ENCODE measurements around the gene KRT78.
"Not testable (repeated sequence)": the region's sequence is repeated elsewhere in the genome, so short reads cannot be mapped to it uniquely, and the experiment has no call there.

The KRT78 gene, protein sequence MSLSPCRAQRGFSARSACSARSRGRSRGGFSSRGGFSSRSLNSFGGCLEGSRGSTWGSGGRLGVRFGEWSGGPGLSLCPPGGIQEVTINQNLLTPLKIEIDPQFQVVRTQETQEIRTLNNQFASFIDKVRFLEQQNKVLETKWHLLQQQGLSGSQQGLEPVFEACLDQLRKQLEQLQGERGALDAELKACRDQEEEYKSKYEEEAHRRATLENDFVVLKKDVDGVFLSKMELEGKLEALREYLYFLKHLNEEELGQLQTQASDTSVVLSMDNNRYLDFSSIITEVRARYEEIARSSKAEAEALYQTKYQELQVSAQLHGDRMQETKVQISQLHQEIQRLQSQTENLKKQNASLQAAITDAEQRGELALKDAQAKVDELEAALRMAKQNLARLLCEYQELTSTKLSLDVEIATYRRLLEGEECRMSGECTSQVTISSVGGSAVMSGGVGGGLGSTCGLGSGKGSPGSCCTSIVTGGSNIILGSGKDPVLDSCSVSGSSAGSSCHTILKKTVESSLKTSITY

DNA sequence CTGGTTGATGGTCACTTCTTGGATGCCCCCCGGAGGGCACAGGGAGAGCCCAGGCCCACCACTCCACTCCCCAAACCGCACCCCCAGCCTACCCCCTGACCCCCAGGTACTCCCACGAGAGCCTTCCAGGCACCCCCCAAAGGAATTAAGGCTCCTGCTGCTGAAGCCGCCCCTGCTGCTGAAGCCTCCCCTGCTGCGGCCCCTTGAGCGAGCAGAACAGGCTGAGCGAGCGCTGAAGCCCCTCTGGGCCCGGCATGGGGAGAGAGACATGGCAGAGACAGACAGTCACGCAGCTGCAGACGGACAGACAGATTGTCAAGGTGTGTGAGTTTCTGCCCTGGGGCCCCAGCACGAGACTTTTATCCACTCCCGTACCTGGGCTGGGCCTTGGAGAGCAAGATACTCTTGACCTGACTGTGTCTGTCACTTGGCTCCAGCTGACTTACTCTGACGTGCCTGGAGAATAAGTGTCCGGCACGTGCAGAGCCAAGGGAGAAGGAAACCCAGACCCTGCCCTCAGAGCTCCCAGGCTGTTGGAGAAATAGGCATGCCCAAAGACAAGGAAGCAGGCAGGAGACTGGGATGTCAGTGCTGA, at the start of gene KRT78:
Gene KRT78 (minus strand): TSS at position 334 of the 595 bp plus-strand sequence. CDS start 64 bp downstream, at position 270.
- DNase-seq (ENCODE audit: low spot score): no peak

DNA sequence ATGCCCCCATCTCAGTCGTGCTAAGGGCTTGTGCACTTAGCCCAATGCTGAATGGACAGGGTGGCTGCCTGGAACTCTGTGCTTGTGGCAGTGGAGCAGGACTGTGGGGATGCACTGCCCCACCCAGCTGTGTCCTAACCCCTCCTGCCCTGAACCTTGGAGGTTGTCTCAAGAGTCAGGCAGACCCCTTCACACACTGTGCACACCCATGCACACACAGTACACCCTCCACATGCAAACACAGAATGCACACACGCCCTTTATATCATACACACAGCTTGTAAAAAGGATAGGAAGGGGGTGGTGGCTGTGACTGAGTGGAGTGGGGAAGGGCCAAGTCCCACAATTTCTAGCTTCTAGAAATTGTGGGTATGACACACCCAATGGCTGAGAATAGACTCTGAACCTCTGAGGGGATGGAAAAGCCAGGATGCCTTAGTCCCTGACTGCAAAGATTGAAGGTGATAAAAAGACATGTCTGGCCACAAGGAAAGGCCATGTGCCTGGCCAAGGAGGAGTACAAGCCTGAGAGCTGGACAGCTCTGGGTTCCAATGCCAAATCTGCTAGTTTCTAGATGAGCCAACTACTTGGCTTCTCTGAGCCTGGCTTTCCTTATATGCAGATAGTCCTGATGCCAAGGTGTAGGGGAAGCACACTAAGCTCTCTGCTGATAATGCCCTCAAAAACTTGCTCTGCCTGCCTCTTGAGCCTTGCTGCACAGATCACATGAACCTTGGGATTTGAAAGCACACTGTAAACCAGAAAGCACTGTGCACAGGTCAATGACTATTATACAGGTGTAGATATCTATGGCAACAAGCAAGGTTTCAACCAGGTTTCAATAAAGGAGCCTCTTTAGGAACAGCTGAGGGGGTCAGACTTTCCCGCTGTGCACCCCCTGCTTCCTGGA, 47.7 kb upstream of the KRT78 start:
- no peak for DNase-seq (ENCODE audit: low spot score)

DNA sequence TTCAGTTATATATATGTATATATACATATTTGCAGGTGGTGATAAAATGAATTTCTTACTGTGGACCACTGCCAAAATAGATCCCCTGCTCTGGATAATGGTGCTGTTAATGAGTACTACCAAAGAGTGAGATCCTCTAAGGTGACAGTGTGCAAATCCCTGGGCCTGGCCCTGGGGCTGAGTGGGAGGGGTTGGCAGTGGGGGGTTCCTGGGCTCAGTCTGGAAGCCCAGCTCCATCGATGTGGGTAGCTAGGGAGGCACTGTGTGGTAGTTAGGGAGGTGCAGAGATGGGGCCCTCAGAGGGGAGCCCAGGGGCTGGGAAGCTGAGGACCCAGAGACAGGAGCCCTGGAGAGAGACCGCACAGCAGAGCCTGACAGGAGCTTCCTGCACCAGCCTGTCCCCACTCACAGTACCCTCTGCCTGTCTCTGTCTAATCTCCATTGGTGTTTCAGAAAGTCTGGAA, 47.0 kb upstream of the KRT78 start:
- DNase-seq (ENCODE audit: low spot score): no peak

DNA sequence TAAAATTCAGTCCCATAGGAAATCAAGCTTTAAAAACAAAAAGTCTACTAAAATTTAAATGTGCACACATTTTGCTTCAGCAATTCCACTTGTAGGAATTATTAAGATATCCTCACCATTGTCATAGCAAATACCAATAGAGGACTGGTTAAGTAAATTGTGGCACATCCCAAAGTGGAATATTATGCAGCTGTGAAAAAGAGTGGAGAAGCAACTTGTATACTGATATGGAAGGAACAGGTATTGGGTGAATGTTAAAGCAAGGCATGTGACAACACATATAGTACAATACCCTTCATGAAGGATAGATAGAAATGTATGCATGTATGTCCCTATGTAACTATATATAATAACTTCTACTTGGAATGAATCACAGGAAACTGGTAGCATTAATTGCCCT, 44.2 kb upstream of the KRT78 start:
- no peak for DNase-seq (ENCODE audit: low spot score)

DNA sequence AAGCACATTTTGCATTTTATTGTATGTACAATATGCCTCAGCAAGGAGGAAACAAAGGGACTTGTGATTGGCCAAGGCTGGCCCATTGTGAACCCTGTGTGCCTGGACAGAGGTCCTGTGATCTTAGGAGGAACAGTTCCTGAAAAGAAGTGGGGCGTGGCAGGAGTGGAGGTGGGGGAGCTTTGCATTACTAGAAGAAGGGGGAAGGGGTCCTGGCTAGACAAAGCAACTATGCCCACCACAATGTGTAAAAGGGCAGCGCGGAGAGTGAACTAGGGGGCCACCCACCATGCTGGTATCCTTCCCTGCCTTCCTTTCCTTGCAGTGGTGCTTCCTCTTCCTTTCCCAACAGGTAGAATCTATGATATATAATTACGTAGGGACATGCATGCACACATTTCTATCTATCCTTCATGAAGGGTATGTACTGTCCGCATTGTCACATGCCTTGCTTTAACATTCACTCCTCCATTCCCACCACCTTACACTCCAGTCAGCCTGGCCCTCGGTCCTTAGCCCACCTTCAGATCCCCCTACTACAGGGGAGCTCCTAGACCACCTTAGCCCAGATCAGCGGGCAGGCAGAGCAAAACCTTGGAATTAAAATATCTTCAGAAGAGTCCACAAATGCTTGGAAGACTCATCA, 43.5 kb upstream of the KRT78 start:
- DNase-seq (ENCODE audit: low spot score): no peak

DNA sequence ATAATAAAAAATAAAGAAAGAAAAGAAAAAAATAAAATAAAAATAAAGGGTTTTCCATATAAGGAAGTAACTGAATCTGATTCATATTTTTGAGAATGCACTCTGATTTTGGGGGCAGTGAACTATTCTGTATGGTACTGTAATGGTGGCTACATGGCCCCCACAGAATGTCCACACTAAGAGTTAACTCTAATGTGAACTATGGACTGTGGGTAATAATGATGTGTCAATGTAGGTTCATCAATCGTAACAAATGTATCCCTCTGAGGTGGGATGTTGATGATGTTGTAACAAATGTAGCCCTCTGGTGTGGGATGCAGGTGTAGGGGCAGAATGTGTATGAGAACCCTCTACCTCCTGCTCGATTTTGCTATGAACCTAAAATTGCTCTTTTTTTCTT, 42.2 kb upstream of the KRT78 start:
- no peak for DNase-seq (ENCODE audit: low spot score)

DNA sequence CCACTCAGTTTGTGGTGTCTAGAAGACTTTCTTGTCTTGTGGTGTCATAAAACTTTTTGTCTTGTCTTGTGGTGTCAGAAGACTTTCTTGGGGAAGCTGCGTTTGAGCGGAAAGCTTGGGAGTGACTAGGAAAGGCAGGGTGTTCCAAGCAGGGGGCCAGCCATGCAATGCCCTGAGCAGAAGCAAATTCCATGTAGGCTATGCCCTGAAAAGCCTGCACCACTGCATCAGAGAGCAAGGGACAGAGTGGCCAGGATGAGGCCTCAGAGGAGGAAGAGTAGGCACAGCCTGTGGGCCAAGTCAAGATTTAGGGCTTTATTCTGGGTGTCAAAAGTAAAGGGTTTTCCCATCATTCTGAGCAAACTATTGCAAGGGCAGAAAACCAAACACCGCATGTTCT, 41.6 kb upstream of the KRT78 start:
- no peak for DNase-seq (ENCODE audit: low spot score)

DNA sequence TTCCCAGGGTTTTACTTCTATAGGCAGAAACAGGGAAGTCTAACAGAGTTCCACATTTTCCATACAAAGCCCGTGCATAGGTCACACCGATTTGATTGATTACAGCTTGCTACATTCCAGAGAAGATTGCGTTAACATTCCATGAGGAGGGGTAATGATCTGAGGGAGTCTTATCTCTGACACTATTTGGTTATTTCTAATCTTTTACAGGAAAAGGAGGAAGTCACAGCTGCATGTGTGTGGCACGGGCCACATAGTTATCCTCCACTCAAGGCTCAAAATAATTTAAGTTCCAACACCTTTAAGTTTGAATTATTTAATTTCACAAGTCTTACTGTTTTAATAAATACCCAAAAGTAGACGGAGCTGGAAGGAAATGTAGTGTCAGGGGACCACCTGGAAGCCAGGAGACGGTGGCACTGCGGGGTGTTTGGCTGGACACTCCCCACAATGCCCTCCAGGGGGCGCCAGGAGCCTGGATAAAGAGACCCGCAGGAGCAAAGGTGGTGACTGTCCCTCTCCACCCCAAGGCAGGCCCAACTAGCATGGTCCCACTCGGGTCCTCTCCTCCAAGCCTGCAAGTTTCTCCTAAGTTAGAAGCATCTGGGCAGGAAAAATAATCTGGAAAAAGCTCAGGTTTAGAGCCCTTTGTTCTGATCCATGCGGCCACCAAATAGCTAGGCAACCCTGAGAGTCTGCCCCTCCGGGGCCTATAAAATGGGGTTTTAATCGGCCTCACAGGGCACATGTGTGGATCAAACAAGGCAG, 35.9 kb upstream of the KRT78 start:
- peak; percentile 85 for DNase-seq (ENCODE audit: low spot score)

DNA sequence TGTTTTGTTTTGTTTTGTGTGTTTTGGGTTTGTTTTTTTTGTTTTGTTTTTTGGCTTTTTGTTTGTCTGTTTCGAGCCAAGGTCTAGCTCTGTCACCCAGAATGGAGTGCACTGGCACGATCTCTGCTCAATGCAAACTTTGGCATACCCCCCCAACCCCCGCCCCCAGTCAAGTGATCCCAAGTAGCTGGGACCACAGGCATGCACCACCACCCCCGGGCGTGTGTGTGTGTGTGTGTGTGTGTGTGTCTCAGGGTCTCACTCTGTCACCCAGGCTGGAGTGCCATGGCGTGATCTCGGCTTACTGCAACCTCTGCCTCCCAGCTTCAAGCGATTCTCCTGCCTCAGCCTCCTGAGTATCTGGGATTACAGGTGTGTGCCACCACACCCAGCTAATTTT, 31.7 kb upstream of the KRT78 start:
- DNase-seq (ENCODE audit: low spot score): not testable (repeated sequence)

DNA sequence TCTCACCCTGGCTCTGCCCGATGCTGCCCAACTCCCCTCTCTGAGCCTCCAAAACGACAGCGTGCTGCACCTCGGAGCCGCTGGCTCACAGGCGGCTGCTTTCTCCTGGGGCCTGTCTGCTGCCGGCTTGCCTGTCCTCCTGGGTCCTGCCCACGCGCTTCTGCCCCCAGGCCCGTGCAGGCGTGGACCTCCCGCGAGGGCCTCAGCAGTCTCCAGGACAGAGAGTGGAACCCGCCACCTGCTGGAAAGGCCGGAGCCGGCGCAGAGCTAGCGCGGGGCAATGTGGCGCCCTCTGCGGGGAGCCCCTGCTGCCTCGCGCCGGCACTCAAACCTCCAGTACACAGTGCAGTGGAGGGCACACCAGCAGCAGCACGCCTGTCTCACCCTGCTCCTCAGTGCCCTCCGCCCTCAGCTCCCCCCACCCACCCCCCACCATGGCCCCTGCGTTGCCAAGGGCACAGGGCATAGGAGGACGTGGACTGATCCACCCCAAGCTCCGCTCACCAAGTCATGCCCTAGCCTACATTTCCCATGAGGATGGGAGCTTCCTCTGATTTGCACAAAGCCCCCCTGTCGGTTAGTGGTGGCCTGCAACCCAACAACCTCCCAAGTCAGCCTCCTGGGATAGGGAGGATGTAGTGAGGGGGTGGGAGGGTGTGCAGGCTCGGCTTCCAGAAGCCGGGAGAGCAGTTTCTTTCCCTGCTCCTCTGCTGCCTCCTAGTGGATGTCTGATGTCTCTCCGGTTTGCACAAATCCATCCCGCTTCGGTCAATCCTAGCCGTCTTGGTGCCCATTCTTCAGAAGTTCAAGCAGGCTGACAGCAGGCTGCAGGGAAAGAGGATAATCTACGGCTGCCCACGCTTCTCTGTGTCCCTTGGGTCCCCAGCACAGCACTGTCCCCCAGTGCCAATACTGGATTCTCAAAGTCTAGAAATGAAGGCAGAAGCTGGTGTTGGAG, 30.9 kb upstream of the KRT78 start:
- DNase-seq (ENCODE audit: low spot score): peak; percentile 93

DNA sequence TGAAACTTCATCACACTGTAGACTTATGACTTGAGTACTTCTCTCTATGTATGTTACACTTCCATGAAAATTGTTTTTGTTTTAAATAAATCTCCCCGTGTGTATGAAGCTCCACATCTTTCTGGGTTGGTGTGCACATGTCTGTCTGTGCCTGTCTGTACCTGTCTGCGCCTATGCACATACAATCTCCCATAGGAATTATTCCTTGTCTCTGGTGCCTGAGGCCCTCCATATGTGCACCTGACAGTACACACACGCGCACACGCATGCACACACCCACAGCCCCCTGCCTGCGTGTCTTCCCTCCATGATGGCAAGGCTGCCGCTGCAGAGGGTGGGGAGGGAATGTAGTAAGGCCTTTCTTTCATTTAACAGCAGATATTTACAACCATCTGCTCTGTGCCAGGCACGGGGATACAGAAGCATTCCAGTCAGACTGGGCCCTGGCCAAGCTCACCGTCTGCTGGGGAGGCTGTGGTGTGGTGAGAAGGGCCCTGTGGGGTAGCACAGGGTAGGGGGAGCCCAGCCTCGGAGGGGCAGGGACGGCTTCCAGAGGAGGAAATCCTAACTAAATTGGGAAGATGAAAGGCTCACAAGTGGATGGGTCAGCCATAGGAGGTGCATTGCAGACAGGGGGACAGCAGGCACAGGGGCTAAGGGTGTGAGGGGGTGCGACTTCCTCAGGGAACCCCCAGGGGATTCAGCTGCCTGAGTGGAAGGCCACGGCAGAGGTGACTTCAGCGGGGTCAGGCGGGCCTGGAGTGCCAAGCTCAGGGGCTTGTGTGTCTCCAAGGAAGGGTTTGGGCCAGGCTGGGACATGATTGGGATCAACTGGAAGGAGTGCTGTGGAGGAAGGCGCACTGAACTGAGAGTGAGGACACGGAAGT, 30.0 kb upstream of the KRT78 start:
- DNase-seq (ENCODE audit: low spot score): no peak

DNA sequence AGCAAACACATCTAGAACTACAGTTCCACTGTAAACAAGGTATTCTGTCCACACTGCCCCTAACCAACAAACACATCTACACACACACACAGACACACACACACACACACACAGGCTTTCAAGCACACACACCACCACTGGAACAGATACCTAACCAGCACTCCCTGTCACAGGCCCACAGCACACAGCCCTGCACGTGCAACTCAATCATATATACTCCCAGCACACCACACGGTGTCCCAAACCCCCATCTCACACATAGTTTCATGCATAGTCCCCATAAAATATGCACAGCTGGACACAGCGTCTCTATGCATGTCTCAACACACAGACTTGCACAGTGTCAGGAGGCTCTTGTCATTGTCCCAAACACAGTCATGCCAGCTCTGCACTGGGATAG, 28.4 kb upstream of the KRT78 start:
- no peak for DNase-seq (ENCODE audit: low spot score)

DNA sequence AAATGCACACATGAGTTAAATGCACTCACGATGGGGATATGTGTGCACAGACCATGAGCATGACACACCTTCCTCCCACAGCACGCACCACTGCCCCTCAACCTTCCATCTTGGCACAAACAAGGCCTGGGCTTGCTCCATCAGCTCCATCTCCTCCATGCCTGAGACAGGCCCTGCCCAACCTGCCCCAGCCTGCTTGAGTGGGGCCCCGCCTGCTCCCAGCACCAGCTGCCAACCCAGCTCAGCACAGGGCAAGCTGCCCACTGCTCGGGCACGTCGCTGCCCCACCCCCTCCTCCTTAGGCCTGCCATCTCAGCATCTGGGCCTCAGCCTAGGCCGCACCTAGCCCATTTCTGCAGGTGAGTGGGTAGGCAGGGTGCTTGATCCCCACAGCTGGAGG, 27.6 kb upstream of the KRT78 start:
- no peak for DNase-seq (ENCODE audit: low spot score)

DNA sequence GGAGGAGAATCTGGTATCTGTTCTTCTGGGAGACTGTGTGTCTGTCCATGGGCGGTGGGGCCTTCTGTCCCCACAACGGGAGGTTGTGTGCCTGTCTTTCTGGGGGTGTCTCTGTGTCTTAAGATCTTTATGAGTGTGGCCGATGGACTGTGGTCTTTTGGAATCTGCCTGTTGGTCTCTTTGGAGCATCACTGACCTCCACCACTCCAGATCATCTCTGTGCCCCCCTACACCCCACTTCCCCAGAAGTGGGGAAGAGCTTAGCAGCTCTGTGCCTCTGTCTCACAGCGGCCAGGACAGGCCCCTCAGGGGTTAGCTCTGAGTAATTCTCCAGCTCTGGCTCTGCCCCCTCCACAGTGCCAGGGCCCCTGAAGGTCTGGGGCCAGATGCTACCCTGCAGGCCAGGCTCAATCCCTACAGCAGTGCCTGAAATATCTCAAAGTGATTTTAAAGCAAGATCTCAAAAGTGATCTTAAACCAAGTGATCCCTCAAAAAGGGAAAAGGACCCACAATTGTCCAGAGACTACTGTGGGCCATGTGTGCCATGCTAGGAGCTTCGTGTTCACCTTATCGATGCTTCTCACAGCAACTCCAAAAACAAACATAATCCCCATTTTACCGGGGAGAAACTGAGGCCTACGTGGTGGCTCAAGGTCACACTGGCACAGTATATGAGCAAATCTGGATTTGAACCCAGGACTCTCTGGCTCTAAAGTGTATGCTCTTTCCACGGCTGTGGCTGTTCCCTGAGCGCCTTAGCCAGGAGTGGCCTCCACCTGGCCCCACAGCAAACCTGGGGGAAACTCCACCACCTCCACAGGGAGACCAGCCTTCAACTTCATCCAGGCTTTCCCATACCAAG, 26.0 kb upstream of the KRT78 start:
- no peak for DNase-seq (ENCODE audit: low spot score)

DNA sequence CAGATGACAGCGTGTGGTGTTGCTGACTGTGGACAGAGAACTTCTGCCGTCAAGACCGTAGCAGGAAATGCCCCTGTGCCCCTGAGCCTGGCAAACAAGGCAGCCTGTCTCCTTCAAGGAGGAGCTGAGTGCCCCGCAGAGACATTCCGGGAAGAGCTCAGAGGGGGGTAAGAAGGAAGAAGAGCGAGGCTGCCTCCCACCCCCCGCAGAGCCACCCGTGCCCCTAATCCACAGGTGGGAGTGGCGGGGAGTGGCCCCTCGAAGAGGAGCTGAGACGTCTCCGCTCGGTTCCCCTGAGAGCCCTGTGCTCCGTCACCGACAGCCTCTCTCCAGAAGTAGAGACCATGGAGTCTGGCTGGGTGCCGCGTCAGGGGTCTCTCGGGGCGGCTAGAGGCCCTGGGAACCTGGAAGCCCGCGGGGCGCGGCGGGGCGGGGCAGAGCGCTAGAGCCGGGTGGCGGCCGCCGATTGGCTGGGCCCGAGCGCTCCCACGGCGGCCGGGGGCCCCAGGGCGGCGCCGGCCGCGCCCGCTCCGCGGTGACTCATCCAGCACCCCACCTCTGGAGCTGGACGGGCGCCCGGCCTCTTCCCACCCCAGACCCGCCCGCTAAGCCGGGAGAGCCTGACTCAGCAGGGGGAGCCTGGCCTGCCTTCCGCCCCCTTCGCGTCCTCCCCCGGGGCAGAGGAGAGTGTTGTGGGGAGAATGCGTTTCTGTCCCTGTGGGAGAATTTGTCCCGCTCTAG, 25.2 kb upstream of the KRT78 start:
- peak; percentile 99 for DNase-seq (ENCODE audit: low spot score)

DNA sequence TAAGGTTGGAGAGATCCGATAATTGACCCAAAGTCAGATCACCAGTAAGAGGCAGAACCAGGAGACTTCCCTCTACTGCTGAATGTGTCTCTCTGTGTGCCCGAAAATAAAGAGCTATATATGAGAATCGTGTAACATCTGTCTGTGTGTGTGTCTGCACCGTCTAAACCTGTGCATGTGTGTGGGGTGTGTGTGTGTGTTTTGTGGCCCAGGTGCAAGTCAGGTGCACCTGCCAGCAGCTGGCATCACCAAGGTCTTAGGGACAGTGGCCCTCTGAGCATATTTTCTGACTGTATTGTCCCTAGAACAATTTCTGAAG, 24.7 kb upstream of the KRT78 start:
- no peak for DNase-seq (ENCODE audit: low spot score)

DNA sequence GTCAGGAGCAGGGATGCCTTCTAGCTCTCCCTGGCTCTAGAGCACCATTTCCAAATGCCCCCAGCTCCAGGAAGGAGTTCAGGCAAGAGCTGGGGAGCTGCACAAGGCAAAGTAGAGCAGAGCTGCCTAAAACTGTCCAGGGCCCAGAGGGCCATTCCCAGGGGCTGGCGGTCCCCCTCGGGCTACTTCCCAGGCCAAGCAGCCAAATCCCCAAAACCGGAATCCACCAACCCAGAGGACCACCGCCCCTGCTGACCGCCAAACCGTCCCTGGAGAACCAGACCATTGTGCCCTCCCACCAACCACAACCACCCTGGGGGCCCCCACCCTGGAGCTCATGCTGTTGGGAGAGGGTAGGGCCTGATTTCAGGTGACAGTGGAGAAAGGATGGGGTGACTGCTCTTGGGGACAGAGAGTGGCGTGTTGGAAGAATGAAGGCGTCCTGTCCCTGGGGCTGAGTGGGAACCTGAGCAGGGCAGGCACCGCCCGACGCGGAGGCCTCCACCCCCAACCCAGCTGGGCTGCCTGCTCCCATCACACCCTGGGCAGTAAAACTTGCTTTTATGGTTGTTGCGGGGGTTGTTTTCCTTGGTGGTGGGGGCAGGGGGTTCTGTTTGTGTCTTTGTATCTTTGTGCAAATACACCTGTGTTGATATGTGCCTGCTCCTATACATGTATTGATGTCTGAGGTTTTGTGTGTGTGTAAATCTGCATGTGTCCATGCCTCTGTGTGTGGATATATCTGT, 24.0 kb upstream of the KRT78 start:
- DNase-seq (ENCODE audit: low spot score): no peak
